Measurements from ENCODE around the gene NCOA1. TPM values are rescaled to one million over a fixed set of nuclear protein-coding genes. Genes with fewer than 3 reads are reported as not detected.

Gene NCOA1
- total and polyA plus RNA-seq, 2 experiments from 2014 or later: 32.5 to 51.7 TPM

DNA sequence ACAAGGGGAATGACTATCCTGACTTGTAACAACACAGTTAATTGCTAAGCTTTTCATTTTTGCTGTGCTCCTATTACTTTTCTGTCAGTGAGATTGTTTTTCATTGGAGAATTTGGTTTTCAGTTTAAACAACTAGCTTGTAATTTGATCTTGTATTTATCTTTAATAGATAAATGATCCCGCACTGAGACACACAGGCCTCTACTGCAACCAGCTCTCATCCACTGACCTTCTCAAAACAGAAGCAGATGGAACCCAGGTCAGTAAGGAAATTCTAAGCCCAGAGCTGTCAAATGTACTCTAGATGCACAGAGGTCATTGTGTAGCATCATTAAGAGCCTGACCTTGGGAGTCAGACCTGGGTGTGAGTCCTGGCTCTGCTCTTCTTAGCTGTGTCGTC, 271.5 kb downstream of the NCOA1 start:
- Histone ChIP-seq H3K27ac (no peak overlapping the region), H3K9me2 (replicated peaks; ENCODE audit: insufficient read depth) (no peaks in the 10 kb centered on the region), H2AFZ (no peak overlapping the region), H3K9me3 (ENCODE audit: low read depth) (no peaks in the 10 kb centered on the region), H3K36me3 (replicated peaks; ENCODE audit: insufficient read depth, low read depth) (peaks cover 6% of the 10 kb centered on the region), H4K20me1 (ENCODE audit: insufficient read depth, poor library complexity, severe bottlenecking) (no peaks in the 10 kb centered on the region), H3K4me1 (ENCODE audit: insufficient read depth) (no peaks in the 10 kb centered on the region), H3K4me2 (no peak overlapping the region), H3K4me3 (no peak overlapping the region), H3K27me3 (no peaks in the 10 kb centered on the region), H3K79me2 (no peaks in the 10 kb centered on the region)
- no peak for DNase-seq (ENCODE audit: low spot score)
- 64% methylated on average over 2 of the region's 2 CpGs for WGBS (ENCODE audit: low lambda C conversion rate, missing lambda C conversion rate)
- no peak for TF ChIP-seq EZH2 (IDR thresholded peaks at IDR 0.05; ENCODE audit: borderline replicate concordance)
- no peak for TF ChIP-seq EZH2phosphoT487 (IDR thresholded peaks at IDR 0.05; ENCODE audit: low read depth, severe bottlenecking, unreplicated experiment)
- TF ChIP-seq, protein P1, sequence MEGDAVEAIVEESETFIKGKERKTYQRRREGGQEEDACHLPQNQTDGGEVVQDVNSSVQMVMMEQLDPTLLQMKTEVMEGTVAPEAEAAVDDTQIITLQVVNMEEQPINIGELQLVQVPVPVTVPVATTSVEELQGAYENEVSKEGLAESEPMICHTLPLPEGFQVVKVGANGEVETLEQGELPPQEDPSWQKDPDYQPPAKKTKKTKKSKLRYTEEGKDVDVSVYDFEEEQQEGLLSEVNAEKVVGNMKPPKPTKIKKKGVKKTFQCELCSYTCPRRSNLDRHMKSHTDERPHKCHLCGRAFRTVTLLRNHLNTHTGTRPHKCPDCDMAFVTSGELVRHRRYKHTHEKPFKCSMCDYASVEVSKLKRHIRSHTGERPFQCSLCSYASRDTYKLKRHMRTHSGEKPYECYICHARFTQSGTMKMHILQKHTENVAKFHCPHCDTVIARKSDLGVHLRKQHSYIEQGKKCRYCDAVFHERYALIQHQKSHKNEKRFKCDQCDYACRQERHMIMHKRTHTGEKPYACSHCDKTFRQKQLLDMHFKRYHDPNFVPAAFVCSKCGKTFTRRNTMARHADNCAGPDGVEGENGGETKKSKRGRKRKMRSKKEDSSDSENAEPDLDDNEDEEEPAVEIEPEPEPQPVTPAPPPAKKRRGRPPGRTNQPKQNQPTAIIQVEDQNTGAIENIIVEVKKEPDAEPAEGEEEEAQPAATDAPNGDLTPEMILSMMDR (IDR thresholded peaks at IDR 0.05; ENCODE audit: poor library complexity): no peak

DNA sequence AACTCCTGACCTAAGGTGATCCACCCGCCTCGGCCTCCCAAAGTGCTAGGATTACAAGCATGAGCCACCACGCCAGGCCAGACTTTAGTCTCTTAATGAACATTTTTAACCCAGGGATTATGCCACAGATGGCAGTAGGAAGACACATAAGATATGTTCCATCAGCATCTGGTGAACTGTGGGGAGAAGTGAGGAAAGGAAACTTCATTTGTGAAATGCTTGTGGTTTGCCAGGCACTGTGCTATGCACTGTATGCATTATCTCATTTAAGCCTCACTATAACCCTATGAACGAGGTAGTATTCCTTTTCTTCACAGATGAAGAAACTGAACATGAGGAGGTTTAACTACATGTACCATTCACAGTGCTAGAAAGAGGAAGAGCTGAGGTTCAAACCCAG, 272.8 kb downstream of the NCOA1 start:
- Histone ChIP-seq H3K27ac (no peak overlapping the region), H4K20me1 (ENCODE audit: insufficient read depth, poor library complexity, severe bottlenecking) (no peaks in the 10 kb centered on the region), H3K9me2 (replicated peaks; ENCODE audit: insufficient read depth) (no peaks in the 10 kb centered on the region), H3K4me3 (no peak overlapping the region), H3K27me3 (no peaks in the 10 kb centered on the region), H3K4me2 (no peak overlapping the region), H3K9me3 (ENCODE audit: low read depth) (no peaks in the 10 kb centered on the region), H3K36me3 (replicated peaks; ENCODE audit: insufficient read depth, low read depth) (peaks cover 6% of the 10 kb centered on the region), H2AFZ (no peak overlapping the region), H3K4me1 (ENCODE audit: insufficient read depth) (no peaks in the 10 kb centered on the region), H3K79me2 (no peaks in the 10 kb centered on the region)
- TF ChIP-seq EZH2 (IDR thresholded peaks at IDR 0.05; ENCODE audit: borderline replicate concordance) (no peak), EZH2phosphoT487 (IDR thresholded peaks at IDR 0.05; ENCODE audit: low read depth, severe bottlenecking, unreplicated experiment) (no peak)
- TF ChIP-seq, protein P1 (IDR thresholded peaks at IDR 0.05; ENCODE audit: poor library complexity): no peak
- no peak for DNase-seq (ENCODE audit: low spot score)
- WGBS (ENCODE audit: low lambda C conversion rate, missing lambda C conversion rate): 98% methylated on average over 4 of the region's 4 CpGs

DNA sequence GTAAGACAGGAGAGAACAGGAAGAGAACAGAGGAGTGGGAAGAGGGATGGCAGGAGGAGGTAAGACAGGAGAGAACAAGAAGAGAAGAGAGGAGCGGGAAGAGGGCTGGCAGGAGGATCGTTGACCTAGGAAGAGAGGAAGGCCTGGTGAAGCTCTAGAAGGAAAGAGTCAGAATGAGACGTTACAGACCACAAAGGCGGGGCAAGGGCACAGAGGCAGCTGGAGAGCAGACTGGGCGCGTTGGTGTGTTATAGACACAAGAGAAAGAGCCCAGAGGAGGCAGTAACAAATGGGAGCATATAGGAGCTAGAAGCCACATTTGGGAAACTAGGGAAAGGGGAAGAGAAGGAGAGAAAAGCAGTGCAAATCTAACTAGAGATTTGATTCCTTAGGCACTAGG, 275.6 kb downstream of the NCOA1 start:
- Histone ChIP-seq H3K9me2 (replicated peaks; ENCODE audit: insufficient read depth) (no peaks in the 10 kb centered on the region), H3K27ac (no peak overlapping the region), H3K36me3 (replicated peaks; ENCODE audit: insufficient read depth, low read depth) (peaks cover 6% of the 10 kb centered on the region), H3K27me3 (no peaks in the 10 kb centered on the region), H3K79me2 (no peaks in the 10 kb centered on the region), H3K4me1 (ENCODE audit: insufficient read depth) (no peaks in the 10 kb centered on the region), H2AFZ (no peak overlapping the region), H3K4me3 (no peak overlapping the region), H4K20me1 (ENCODE audit: insufficient read depth, poor library complexity, severe bottlenecking) (no peaks in the 10 kb centered on the region), H3K9me3 (ENCODE audit: low read depth) (no peaks in the 10 kb centered on the region), H3K4me2 (no peak overlapping the region)
- TF ChIP-seq EZH2 (IDR thresholded peaks at IDR 0.05; ENCODE audit: borderline replicate concordance): no peak
- TF ChIP-seq, protein P1 (IDR thresholded peaks at IDR 0.05; ENCODE audit: poor library complexity): no peak
- TF ChIP-seq EZH2phosphoT487 (IDR thresholded peaks at IDR 0.05; ENCODE audit: low read depth, severe bottlenecking, unreplicated experiment): no peak
- no peak for DNase-seq (ENCODE audit: low spot score)
- WGBS (ENCODE audit: low lambda C conversion rate, missing lambda C conversion rate): 68% methylated on average over 6 of the region's 6 CpGs

DNA sequence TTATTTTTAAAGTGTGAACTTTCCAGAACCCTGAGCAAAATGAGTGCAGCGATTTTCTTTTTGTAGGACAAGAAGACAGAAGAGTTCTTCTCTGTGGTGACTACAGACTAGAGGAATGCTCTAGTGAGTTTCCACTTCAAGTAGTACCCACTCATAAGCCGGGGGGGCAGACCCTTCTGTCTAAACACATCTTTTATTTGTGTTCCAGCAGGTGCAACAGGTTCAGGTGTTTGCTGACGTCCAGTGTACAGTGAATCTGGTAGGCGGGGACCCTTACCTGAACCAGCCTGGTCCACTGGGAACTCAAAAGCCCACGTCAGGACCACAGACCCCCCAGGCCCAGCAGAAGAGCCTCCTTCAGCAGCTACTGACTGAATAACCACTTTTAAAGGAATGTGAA, 277.0 kb downstream of the NCOA1 start:
- Histone ChIP-seq H3K4me1 (ENCODE audit: insufficient read depth) (no peaks in the 10 kb centered on the region), H3K27ac (no peak overlapping the region), H2AFZ (no peak overlapping the region), H4K20me1 (ENCODE audit: insufficient read depth, poor library complexity, severe bottlenecking) (no peaks in the 10 kb centered on the region), H3K4me2 (no peak overlapping the region), H3K36me3 (replicated peaks; ENCODE audit: insufficient read depth, low read depth) (peaks cover 6% of the 10 kb centered on the region), H3K27me3 (no peaks in the 10 kb centered on the region), H3K79me2 (no peaks in the 10 kb centered on the region), H3K4me3 (no peak overlapping the region), H3K9me2 (replicated peaks; ENCODE audit: insufficient read depth) (no peaks in the 10 kb centered on the region), H3K9me3 (ENCODE audit: low read depth) (no peaks in the 10 kb centered on the region)
- TF ChIP-seq, protein P1 (IDR thresholded peaks at IDR 0.05; ENCODE audit: poor library complexity): no peak
- TF ChIP-seq EZH2 (IDR thresholded peaks at IDR 0.05; ENCODE audit: borderline replicate concordance): no peak
- TF ChIP-seq EZH2phosphoT487 (IDR thresholded peaks at IDR 0.05; ENCODE audit: low read depth, severe bottlenecking, unreplicated experiment): no peak
- no peak for DNase-seq (ENCODE audit: low spot score)
- 87% methylated on average over 5 of the region's 5 CpGs for WGBS (ENCODE audit: low lambda C conversion rate, missing lambda C conversion rate)
